C4-2B (cell line): Measurements from ENCODE around the gene KLLN.
"Not testable (repeated sequence)": the region's sequence is repeated elsewhere in the genome, so short reads cannot be mapped to it uniquely, and the experiment has no call there.

ENCODE experiments used
- H3K27ac ChIP-seq: fragments of 450-650 bp; 2 replicates; pipeline ENCODE4 v1.5.1; 2017
- CTCF ChIP-seq: fragments of 450-650 bp; conservative IDR thresholded peaks from 2 replicates; pipeline ENCODE4 v1.5.1; 2017; ENCODE audit warnings: mild to moderate bottlenecking
- ZFX ChIP-seq: fragments of 450-650 bp; IDR thresholded peaks from 2 replicates; pipeline ENCODE4 v1.6.1; 2017

The KLLN gene

GRCh38 chr10:87850742-87851205 lies 12.6 kb downstream of the KLLN start:
- TF ChIP-seq ZFX (no peak), CTCF (peak; percentile 62)

GRCh38 chr10:87849001-87849400 lies 14.3 kb downstream of the KLLN start:
- TF ChIP-seq ZFX (no peak), CTCF (no peak)
- H3K27ac ChIP-seq, result no peak overlapping the region

More at GRCh38 chr10:87850742-87851205, 12.6 kb downstream of the KLLN start:
- no peak overlapping the region for H3K27ac ChIP-seq

- no peak overlapping the region for H3K27ac ChIP-seq
- TF ChIP-seq CTCF (no peak), ZFX (no peak)
Observed at GRCh38 chr10:87847550-87847949, 15.8 kb downstream of the KLLN start.

GRCh38 chr10:87846711-87847110 lies 16.6 kb downstream of the KLLN start:
- not testable (repeated sequence) for H3K27ac ChIP-seq

GRCh38 chr10:87846023-87846422 lies 17.3 kb downstream of the KLLN start:
- TF ChIP-seq ZFX, result no peak
- no peak for TF ChIP-seq CTCF
- H3K27ac ChIP-seq, result no peak overlapping the region

- no peak for TF ChIP-seq ZFX
- no peak for TF ChIP-seq CTCF
- H3K27ac ChIP-seq, result no peak overlapping the region
Observed at GRCh38 chr10:87845624-87845998, 17.7 kb downstream of the KLLN start.

- no peak overlapping the region for H3K27ac ChIP-seq
Observed at GRCh38 chr10:87844837-87845623, 18.3 kb downstream of the KLLN start.

More at GRCh38 chr10:87844837-87845623, 18.3 kb downstream of the KLLN start:
- no peak for TF ChIP-seq ZFX
- TF ChIP-seq CTCF, result no peak
